H1 (cell line): Measurements from ENCODE around the gene CD300LF. TPM values are rescaled to one million over a fixed set of nuclear protein-coding genes. Genes with fewer than 3 reads are reported as not detected.

Experiments used
- CHD2 ChIP-seq: IDR thresholded peaks from 2 replicates; pipeline ENCODE4 v1.6.1; 2012; ENCODE audit warnings: low read length, improper control_type of control experiment
- JUND ChIP-seq: IDR thresholded peaks from 2 replicates; pipeline ENCODE4 v1.6.1; 2011; ENCODE audit warnings: mild to moderate bottlenecking, improper control_type of control experiment, low read length
- KDM1A ChIP-seq: fragments of 200-600, 300-600 bp; sonication (generic); IDR thresholded peaks from 2 replicates; pipeline ENCODE4 v1.7.1; 2016; ENCODE audit warnings: mild to moderate bottlenecking, low read length, borderline replicate concordance
- RBBP5 ChIP-seq: IDR thresholded peaks from 2 replicates; pipeline ENCODE4 v1.7.1; 2012; ENCODE audit warnings: low read depth, mild to moderate bottlenecking, inconsistent platforms, low read length, moderate library complexity, borderline replicate concordance
- polyA plus RNA-seq, 7 experiments: library from polyadenylated mRNA; depleted of rRNA in 3 of 7; stranded (reverse) in 5 of 7; unstranded in 2 of 7; fragments of >200 nt in 5 of 7; fragments of 200-250 nt in 2 of 7; gene quantifications; 1 replicate in 5 of 7; 2 replicates in 1 of 7; 4 replicates in 1 of 7; pipeline versions ENCODE4 v1.2.1 to v1.2.3, GENCODE V29; 2011 to 2013; ENCODE audit warnings: missing spikeins in 2 of 7, mixed read lengths in 2 of 7
- total RNA-seq: library from RNA; stranded (reverse); fragmentation: NEBNext Ultra II Directional; extraction: Animal tissue kit (Norgen Biotek cat#: 25700); gene quantifications from 2 replicates; pipeline ENCODE4 v1.2.1, GENCODE V29; 2021

Gene CD300LF
- total and polyA plus RNA-seq, 2 of the 8 experiments (the other 6 are each of a cell fraction or from before 2014, with no cell fraction given): not detected

GRCh38 chr17:74732042-74732867 lies 19.5 kb upstream of the CD300LF start (continued):
- TF ChIP-seq RBBP5 (no peak), JUND (no peak), CHD2 (no peak), KDM1A (no peak)
